GM18868 (cell line): ENCODE results near the gene CDH13.

Experiments used
- ATAC-seq: cut with Tn5 transposase; IDR thresholded peaks from one replicate; pipeline ENCODE4 v1.9.1; 2021; ENCODE audit warnings: mild to moderate bottlenecking, moderate library complexity; ENCODE audit not compliant: unreplicated experiment

Gene CDH13

DNA sequence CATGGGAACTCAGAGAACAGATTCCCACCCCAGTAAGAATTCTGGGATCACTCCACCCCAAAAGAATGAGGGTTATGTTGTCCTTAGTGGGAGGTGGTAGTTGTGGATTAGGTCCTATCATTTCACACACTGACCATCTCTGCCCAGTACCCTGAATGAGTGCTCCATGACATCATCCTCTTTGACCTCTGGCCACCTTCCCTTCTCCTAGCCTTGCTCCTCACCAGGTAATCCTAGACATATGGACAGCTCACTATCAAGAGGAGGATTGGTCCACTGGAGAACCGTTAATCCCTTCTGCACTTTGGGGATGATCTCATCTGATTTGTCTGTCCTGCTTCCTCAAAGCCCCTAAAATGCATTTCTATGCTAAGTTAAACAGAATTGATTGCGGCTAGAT is 642.8 kb downstream of the CDH13 start:
- no peak for ATAC-seq

DNA sequence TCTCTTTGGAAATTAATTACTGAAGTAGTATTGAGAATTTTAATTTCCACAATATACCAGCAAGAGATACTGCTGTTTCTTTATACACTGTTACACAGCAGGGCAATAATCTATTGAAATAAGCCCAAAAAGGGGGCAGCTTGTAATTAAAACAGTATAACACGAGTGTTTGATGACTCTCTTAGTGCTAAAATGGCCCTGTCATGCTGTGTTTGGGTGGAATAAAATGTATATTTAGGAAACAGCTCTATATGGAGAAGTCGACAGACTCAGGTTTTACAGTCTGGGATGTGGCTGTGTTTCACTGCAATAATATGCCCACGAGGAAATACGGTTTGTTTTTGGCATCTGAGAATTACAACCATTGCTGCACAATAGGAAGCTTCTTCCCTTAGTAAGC is 643.3 kb downstream of the CDH13 start:
- no peak for ATAC-seq

DNA sequence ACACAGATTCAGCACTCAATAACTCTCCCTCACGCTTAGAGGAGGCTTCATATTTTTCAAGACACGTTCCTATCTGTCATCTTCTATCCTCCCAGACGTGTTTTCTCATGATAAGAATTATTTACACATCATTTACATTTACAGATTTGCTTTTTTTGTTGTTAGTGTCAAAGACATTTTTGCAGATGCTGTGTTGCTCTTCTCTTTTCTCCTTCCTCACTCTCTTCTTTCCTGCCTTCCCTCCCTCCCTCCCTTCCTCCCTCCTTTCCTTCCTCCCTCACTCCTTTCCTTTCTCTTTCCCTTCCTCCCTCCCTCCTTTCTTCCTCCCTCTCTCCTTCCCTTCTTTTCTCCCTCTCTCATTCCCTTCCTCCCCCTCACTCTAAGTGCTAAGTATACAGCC is 643.9 kb downstream of the CDH13 start:
- ATAC-seq: no peak

DNA sequence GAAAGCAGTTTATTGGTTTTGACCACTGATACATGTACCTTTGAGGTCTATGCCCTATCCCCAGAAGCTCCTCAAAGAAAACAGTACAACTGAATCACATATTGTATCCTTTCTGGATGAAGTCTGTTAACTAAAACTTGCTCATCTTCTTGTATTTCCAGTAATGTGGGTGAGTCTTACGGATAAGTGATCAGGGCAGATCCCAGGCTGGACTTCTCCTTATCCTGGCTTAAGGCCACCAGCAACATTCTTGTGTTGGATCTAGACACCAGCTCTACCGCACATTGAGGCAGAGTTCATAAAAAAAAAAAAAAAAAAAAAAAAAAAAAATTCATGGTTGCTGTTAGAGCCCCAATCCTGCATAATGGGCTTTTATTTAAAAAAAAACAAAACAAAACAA is 644.4 kb downstream of the CDH13 start:
- ATAC-seq: no peak

DNA sequence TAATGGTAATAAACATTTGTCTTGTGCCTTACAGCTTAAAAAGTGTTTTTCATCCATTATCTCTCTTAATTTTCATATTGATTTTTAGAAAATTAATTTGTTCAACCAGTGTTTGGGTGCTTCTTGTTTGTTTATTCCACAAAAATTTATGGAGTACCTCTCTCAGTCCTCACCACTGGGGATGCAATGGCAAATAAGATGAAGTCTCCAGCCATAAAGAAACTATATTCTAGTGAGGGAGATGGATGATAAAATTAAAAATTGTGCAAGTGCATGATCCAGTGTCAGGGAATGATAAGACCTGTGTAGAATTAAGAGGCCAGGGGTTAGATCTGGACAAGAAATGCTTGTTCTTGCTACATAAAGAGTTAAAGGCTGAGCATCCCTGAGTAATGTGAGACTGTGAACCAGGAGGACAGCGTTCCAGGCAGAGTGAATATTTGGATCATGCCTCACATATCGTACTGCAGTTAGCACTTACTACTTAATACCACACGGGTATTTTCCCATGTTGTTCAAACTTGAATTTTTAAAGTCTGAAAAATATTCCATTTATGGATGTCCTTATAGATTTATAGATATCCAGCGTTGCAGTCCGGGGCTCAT is 645.3 kb downstream of the CDH13 start:
- ATAC-seq: no peak

DNA sequence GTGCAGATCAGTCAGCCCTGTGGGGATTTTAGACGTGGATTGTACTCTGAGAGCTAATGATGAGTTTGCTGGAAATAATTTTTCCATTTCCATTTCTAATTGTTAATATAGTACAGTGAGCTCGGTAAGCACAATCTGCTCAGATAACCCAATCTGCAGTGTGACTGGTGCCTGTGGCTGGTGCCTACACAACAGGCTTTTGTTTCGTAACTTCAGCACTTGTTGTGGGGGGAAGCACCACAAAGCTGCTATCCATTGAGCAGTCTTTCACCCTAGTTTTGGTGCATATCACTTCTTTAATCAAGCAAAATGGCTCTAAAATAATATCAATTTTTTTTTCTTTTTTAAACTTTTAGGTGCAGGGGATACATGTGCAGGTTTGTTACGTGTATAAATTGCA is 646.1 kb downstream of the CDH13 start:
- ATAC-seq: no peak

DNA sequence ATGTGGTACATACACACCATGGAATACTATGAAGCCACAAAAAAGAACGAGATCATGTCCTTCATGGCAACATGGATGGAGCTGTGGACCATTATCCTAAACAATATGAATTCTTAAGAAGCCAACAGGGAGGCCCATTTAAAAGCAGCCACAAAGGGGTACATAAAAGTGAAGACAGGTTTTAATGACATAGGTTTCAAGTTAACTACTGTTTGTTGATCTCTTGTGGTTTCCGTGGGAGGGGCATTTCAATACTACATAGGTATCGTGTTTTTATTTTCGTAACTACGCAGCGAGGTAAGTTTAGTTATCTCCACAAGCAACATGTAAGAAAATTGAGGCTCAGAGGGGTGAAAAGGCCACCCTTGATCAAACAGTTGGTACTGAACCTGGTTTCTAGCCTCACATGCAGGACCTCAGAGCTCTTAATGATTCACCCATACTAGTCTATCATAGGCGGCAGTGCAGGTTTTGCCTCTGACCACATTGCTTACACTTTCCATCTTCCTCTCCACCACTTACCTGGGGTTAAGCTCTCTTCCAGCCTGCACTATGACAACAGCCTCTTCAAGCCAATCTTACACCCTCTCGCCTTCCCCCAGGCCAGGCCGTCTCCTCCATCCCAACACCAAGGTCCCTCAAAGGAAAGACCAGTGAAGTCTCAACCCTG is 646.9 kb downstream of the CDH13 start:
- ATAC-seq: no peak

DNA sequence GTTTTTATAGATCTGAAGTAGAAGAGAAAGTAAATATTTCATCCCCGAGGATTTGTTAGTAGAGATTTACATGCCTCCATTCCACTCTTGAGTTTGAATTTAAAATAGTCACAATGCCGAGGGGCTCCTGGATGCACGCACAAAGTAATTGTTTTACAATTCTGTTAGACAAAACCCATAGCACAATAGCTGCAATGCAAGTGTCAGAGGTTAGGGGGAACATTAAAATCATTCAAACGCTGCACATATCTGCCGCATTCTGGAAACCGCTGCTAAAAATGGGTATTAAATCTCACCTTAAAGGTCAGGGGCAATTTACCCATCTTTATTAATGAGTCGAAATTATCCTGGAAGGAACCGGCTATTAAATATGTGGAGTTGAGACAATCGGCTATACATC is 652.5 kb downstream of the CDH13 start:
- ATAC-seq: no peak

DNA sequence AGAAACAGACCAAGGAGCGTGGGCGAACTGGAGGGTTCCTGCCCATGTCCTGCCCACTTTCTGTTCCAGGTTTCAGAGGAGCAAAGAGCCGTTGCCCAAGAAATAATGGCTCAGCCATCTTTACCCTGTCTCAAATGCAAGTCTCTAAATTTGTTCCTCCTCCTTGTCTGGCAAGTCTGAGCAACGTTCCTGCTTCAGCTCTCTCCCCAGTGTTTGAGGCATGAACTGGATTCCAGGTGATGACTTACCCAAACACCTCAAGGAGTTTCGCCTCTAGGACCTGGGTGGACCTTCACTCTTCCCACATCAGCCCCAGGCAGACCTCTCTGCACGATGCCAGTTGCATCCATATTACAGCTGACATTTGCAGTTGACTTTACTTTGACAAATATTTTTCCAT is 659.2 kb downstream of the CDH13 start:
- no peak for ATAC-seq

DNA sequence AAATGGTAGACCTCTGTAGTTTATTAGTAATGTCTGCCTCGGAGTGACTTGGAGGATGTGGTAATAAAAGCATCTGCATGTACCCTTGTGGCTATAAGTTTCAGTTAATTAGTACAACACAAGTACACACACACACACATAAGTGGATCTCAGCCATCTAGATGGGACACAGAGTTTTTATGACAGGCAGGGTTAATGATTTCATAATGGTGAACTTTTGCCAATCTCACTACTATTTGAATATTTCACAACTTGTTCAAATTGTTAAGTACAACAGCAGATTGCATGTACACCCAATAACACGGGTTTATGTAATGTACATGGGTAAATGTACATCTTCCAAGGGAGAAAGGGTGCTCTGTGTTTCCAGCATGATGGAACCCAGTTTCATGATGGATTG is 669.7 kb downstream of the CDH13 start:
- no peak for ATAC-seq

DNA sequence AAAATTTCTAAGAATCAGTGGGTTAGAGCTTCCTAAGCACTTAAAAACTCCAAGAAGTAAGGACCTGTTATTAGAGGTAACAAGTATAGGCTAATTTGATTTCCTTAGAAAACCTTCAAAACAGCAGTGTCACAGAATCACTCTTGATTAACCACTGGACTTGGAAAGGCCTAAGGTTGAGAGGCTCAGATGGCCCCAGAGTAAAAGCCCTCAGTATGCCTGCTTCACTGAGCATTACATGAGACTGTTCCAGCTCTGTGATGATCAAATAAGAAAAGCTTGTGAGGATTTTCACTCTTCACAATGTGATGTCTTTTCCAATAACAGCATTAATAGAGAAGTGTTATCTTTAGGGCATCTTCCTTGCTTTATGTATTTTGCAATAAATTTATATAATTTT is 671.8 kb downstream of the CDH13 start:
- ATAC-seq: no peak

DNA sequence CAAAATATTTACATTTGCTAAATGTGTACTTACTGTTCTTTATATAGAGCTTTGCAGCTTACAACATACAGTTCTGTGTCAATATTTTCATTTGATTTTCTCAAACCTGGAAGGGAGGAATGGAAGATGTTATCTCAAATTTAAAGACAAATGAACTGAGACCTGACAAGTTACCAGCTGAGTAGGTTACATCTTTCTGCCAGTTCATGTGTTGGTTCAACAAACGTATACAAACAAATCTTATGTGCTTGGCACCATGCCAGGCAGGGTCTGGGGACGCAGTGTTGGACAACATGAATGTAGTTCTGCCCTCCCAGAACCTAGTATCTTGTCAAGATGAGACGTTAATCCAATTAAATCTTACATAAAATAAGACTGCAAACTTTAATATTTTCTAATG is 673.6 kb downstream of the CDH13 start:
- ATAC-seq: no peak

DNA sequence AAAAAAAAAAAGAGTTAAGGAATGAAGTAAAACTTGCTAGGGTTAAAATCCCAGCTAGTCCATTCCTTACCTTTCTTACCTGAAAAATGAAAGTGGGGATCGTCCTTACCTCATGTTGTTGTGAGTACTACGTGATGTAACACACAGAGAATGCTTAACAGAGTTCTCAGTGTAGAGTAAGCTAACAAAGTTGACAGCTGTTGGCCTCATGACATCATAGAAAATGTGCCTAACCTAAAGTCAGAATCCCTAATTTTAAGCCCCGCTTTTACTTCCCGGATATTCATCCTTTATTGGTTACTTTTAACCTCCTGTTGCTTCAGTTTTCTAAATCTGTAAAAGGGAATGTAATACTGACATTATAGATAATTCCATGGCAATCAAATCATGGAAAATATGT is 675.2 kb downstream of the CDH13 start:
- ATAC-seq: no peak

DNA sequence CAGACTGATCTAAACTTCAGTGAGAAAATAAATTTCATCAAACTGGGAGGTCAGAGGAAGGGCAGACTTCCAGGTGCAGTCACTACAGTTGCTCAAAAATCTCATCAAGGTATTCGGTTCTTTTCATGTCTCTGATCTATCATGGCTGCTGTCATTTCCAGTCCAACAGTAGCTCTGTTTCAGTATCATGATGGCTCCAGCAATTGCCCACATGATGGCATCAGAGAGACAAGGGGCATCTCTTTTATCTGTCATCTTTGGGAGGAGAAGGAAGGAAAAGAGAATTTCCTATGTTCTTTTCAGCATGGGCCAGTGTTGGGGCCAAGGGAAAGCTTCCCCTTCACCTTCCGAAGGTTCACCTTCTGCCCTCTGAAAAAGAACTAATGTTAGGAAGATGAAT is 676.1 kb downstream of the CDH13 start:
- ATAC-seq: no peak

DNA sequence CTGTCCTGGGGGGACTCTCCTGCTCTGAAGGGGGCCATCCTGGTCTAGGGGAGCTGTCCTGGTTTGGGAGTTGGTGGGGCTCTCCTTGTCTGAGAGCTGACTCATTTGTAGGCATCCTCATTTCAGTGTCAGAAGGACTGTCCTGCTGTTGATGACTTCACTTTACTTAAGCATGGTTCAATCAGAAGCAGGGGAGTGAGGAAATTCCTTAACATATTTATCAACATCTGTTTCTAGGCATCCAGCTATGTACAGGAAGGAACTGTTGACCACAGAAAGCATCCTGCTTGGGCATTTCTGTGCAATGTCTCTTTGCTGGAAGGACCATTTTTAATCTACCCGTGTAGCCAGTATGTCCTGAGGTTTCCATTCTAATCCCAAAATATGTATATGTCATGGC is 678.3 kb downstream of the CDH13 start:
- ATAC-seq: no peak

DNA sequence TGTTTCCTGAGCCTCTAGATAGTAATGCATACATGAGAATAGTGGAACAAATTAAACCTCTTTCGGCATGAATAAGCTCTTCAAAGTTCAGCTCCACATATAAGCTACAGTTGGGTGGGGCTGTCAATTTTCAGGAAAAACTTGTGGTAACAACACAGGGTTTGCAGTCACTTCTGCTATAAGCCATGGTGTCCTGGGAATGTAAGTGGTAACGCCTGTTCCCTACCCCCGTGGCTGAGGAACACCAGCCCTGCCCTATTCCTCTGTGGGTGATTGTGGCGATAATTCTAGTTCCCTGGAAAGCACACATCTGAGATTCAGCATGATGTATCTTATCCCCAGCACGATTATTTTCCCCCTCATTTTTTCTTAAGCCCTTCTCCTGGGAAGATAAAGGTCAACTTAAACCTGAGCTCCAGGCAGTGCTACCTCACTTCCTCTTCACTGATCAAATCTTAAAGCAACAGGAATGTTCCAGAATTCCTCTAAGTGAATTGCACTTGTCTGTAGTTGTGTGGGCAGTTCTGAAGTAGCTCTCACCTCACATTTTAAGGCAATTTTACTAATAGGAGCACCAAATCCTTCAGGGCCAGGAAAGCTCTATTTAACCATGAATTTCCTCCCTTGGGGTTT is 680.3 kb downstream of the CDH13 start:
- ATAC-seq: no peak

DNA sequence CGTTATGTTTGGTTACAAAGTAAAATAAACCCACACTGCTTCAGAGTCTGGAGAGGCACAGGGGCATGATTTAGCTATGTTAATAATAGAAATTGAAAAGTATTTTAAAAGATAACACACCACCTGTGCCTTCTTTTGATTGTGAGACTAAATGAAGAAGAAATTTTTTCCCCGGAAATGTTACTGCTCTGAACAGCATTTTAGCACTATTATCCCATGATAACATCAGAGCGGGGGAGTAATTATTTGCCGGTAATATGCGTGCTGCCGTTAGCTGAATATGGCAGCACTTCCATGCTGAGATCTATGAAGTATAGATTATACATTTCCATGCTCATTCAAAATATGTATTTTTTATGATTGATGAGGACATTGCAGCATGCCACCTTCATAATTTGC is 680.8 kb downstream of the CDH13 start:
- no peak for ATAC-seq

DNA sequence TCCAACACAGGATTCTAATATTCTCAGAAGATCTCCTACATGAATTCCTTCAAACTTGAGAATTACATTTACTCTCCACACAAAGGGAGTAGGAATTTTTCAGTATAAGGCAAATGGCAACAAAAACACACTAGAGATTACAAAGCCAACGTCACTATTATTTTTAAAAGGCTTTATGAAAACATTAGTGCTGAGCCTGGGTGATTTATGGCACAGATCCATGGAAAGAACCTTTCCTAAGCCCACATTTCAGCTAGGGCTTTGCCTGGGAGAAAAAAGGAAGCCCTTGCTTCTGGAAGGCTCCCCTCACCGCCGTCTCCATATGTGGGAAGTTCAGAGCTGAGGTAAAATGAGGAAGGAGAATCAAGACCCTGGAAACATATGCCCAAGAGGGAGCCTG is 681.6 kb downstream of the CDH13 start:
- ATAC-seq: no peak

DNA sequence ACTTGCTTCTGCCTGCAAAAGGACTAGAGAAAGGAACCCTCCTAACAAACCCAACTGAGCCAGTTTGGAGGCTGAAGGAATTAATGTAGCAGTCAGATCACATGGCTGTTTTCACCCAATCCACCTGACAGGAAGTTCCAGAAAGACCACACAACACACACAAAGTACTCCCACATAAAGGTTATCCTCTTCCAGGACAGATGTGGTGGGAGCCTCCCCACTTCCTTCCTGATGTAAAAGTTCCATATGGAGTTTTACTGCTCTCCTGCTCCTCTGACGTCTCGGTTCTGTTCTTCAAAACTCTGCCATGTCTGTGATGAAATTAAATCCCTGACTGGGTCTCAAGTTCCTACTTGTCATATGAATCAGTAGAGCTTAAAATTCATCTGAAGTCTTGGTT is 684.0 kb downstream of the CDH13 start:
- ATAC-seq: no peak

DNA sequence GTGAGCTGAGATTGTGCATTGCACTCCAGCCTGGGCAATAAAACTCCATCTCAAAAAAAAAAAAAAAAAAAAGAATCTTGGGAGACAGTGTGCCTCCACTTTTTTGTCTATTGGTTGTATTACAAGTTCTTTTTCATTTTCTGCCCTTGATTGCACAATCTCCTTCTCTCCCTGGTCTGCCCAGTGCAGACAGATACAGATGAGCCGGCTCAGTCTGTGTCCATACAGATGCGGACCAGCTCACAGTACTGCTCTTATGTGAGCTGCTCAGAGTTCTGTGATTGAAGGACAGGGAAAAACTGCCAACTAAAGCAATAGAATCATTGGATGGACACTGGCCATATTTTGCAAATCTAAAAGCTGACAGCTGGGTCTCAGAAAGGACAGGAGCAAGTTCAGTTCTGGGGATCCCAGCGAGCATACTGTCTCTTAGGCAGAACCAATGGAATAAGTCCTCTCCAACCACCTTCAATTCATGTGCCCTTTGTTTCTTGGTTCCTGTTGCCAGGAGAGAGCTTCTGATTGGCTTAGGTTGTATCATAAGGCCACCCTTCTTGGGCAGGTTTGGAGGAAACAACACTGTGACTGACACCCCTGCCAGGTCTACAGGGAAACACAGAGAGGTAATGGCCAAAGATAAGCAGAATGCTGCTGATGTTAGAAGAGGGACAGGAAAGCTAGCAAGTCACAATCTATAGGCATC is 685.4 kb downstream of the CDH13 start:
- ATAC-seq: no peak

DNA sequence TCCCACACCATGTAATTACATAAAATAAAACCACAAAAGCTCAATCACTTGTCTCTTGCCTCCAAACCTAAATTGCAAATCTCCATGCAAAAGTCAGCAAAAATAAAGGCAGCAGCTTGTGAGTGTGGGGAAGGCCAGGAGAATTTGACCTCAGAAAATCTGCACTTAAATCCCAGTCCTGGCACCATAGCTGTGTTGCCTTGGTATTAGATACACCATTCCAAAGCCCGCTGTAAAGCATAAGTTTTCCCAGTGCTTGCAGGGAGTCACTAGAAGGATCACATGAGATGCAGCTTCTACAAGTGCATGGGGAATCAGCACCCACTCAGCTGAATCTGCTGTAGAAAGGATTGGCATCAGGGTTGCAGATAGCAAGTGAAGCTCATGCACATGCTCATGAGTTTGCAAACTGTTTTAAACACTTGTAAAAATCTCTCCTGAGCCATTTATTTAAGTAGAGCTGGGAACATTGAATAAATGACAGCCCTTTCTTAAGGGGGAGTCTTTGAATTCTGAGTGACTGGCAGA is 686.0 kb downstream of the CDH13 start:
- ATAC-seq: no peak

DNA sequence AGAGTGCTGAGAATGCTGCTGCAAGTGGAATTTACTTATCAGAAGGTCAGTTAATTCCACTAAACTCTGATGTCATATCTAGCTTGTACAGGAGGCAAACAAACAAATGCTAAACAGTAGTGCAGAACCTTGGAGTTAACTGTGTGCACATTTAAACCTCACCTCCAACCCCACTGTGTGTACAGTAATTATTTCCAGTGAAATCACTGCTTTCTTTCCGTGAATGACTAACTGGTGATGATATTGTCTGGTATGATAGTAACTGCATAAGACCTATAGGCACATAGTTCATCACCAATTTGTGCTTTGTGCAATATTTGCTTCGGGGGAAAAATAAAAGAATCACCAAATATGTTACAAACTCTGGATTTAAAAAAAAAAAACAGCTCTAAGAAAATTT is 688.5 kb downstream of the CDH13 start:
- ATAC-seq: no peak
